HG03139 (cell line): ENCODE results near the gene TTLL9.
"Not testable (repeated sequence)": the region's sequence is repeated elsewhere in the genome, so short reads cannot be mapped to it uniquely, and the experiment has no call there.

Experiments
- ATAC-seq: cut with Tn5 transposase; IDR thresholded peaks from one replicate; pipeline ENCODE4 v1.9.1; 2021; ENCODE audit not compliant: unreplicated experiment

Gene TTLL9

DNA sequence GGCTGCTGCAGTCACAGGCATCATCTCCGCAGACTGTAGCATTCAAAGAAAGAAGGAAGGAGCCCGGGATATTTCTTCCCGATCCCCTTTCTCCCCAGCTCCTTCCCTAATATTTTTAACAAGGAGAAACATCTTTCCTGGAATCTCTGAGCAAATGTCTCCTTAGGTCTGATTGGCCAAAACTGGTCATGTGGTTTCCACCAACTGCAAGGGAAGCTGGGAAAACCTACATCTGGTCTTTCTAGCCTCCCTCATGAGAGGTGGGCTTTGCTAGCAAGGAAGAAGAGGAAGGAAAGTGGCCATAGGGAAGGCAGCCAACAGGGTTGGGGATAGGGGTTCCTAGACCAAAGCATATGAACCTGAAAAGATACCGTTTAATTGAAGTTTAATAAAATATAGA is 46.3 kb downstream of the TTLL9 start:
- ATAC-seq, result no peak

GRCh38 chr20:31917962-31918412 is 47.6 kb downstream of the TTLL9 start:
- not testable (repeated sequence) for ATAC-seq

GRCh38 chr20:31918466-31919105 is 48.2 kb downstream of the TTLL9 start:
- ATAC-seq, result no peak

GRCh38 chr20:31919410-31920155 is 49.1 kb downstream of the TTLL9 start:
- no peak for ATAC-seq

DNA sequence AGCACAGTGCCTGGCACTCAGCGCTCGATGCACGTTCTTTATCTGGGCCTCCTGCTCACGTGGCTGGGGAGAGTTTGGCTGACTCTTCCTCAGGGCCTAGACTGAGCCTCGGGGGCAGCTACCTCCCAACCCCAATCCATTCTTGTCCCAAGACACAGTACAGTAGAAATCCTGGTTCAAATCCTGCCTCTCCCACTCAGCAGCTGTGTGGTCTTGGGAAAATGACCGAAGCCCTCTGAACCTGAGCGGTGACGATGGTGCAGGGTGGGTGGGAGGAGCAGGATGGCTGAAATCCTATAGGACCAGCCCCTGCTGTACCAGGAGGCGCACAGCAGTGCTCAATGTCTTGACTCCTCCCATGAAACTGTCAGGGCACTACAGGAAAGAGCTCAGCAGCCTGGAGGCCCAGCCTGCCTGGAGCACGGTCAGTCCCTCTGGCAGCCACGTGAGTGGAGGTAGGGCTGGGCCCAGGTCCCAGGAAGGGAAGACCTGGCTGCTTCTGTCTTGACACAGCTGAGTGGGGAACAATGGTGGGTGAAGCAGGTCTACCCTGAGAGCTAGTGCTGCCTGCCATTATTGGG is 49.9 kb downstream of the TTLL9 start:
- no peak for ATAC-seq

DNA sequence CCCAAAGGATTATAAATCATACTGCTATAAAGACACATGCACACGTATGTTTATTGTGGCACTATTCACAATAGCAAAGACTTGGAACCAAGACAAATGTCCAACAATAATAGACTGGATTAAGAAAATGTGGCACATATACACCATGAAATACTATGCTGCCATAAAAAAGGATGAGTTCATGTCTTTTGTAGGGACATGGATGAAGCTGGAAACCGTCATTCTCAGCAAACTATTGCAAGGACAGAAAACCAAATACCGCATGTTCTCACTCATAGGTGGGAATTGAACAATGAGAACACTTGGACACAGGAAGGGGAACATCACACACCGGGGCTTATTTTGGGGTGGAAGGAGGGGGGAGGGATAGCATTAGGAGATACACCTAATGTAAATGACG is 51.0 kb downstream of the TTLL9 start:
- ATAC-seq, result not testable (repeated sequence)

DNA sequence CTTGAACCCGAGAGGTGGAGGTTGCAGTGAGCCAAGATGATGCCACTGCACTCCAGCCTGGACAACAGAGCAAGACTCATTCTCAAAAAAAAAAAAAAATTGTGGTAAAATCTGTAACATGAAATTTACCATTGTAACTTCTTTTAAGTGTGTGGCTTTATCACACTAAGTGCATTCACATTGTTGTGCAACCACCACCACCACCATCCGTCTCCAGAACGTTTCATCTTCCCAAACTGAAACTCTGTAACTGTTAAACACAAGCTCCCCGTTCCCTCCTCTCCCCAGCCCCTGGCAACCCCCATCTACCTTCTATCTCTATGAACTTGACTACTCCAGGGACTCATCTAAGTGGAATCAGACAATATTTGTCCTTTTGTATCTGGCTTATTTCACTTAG is 51.7 kb downstream of the TTLL9 start:
- no peak for ATAC-seq

DNA sequence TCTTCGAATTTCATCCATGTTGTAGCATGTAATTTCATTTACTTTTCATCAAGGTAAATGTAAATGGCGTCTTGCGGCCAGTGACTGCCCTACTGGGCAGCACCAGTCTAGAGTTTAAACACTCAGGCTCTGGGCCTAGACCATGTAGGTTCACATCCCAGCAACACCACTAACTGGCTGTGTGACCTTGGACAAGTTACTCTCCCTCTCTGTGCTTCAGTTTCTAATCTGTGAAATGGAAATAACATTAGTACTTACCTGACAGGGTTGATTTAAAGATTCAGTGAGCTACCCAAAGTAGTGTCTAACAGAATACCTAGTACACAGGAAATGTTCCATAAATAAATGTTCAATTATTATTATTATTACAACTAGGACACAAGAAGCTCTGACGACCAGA is 52.2 kb downstream of the TTLL9 start:
- ATAC-seq, result no peak

DNA sequence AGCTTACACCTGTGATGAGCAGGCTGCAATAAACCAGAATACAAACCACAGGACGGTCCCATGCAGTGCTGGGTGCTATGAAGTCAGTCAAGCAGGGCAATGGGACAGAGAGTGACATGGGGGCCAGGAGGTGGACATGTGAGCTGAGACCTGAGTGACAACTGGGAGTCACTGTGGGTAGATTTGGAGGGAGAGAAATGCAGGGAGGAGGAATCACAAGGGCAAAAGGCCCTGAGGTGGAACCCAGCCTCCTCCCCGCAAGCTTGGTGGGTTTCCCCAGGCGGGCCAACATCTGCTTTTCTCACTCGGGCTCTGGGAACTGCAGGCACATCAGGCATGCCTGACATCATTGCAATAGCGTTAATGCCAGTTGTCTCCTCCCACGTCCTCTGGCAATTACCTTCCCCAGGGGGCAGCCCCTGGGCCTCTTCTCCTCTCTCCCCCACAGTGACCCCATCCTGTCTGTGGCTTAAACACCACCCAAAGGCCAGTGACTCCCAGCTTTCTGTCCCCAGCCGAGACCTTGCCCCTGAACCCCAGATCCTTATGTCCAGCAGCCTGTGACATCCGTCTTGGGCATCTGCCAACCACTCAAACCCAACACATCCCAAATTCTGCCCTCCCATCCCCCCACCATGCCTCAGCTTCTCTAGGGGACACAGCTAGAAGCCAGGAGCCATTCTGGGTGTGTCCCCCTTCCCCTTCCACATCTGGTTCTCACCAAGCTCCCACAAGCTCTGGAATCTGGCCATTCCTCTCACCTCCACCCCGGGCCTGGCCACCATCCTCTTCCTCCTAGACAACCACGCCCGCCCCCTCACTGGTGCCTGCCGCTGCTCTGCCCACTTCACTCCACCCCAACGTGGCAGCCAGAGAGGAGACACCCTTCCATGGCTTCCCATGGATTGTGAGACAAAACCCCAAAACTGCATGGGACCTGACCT is 53.2 kb downstream of the TTLL9 start:
- ATAC-seq, result no peak

GRCh38 chr20:31924561-31924960 is 54.1 kb downstream of the TTLL9 start:
- no peak for ATAC-seq

DNA sequence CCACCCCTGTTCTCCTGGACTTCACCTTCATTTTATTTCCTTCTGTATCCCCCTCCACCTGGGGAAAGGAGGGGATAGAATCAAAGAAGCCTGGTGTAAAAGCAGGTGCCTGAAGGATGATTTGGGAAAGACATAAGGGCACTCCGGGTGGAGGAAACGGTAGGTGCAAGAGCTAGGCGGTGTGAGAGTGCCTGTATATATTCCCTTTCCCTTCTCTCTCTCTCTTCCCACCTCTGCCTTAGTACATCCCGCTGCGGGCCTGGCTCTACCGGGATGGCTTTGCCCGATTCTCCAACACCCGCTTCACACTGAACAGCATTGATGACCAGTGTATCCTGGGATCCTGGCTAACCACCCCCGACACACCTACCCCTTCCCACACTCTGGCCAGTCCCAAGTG is 55.2 kb downstream of the TTLL9 start:
- no peak for ATAC-seq

- ATAC-seq, result no peak
Measured at GRCh38 chr20:31926493-31926892, 56.1 kb downstream of the TTLL9 start.

DNA sequence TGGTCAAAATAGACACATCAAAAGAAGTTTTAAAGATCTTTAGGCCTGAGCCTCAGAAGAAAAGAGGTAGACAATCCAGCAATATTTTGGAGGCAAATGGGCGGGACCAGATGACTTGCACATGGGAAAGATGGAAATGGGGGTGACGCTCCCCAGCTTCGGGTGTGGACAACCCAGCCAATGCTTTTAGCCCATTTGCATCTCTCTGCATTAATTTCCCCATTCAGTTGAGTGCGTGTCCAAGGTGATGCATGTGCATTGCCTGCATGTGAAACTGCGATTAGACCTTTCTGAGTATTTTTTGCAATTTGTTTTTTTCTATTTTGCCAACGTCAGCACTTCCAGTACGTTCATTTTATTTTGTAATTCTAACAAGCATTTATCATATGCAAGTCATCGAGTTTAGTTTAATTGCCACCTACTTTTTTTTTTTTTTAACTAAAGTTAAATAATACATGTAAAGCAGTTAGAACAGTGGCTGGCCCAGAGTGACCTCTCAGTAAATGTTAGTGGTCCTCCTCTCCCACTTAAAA is 57.3 kb downstream of the TTLL9 start:
- ATAC-seq, result no peak

- not testable (repeated sequence) for ATAC-seq
Measured at GRCh38 chr20:31929631-31930030, 59.2 kb downstream of the TTLL9 start.

DNA sequence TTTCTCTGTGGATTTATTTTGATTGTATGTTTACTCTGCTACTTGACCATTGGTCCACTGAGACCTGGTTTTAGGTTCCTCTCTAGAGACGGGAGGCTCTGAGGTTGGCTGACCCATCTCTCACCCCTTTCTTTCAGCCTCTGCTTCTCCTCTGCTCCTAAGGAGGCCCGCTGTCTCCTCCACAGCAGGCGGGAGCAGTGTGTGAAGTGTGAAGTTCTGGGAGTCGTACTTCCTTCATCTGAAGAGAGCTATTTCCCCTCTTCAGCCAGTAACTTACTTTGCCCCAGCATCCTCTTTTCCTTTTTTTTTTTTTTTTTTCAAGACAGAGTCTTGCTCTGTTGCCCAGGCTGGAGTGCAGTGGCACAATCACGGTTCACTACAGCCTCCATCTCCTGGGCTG is 60.3 kb downstream of the TTLL9 start:
- ATAC-seq, result no peak

DNA sequence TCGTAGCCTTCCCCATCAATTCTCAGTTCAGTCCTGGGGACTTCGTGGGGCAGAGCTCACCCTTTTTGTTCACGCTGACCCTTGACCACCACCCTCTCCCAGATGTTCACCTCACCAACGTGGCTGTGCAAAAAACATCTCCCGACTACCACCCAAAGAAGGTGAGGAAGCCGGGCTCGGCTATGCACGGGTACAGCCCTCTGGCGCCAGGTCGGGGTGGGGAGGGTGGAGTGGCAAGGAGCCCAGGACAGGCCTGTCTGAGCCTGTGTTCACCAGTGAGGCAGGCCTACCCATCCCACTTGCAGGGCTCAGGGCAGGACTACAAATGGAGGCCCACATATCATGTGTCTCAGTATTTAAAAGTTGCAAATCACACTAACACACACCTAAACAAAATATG is 63.3 kb downstream of the TTLL9 start:
- ATAC-seq, result no peak

DNA sequence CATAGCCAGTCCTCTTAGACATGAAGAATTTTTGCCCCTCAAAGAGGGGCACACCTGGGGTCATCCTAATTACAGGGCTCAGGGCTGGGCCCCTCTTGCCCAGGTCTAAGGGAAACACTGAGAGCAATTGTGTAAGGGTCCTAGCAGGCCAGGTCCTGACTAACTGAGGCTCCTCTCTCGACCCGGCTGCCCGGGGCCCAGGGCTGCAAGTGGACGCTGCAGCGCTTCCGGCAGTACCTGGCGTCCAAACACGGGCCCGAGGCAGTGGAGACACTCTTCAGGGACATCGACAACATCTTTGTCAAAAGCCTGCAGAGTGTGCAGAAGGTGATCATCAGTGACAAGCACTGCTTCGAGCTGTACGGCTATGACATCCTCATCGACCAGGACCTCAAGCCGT is 64.1 kb downstream of the TTLL9 start:
- no peak for ATAC-seq

- ATAC-seq, result no peak
Measured at GRCh38 chr20:31934968-31935764, 64.7 kb downstream of the TTLL9 start.

GRCh38 chr20:31936420-31936819 is 66.0 kb downstream of the TTLL9 start:
- no peak for ATAC-seq

DNA sequence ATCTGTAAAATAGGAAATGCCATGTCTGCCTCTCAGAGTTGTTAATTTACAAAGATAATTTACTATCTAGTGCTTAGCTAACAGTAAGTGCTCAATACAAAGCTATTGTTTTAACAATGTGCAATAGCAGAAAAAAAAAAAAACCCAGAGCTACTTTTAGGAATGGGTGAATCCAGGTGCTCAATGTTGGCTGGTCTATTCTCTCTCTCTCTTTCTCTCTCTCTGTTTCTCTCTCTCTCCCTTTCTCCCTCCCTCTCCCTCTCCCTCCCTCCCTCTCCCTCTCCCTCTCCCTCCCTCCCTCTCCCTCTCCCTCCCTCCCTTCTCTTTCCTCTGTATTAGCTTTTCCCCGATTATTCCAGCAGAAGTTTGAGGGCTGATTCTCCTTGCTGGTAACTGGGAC is 67.4 kb downstream of the TTLL9 start:
- no peak for ATAC-seq
